ENCODE data around the gene LNPEP.

DNA sequence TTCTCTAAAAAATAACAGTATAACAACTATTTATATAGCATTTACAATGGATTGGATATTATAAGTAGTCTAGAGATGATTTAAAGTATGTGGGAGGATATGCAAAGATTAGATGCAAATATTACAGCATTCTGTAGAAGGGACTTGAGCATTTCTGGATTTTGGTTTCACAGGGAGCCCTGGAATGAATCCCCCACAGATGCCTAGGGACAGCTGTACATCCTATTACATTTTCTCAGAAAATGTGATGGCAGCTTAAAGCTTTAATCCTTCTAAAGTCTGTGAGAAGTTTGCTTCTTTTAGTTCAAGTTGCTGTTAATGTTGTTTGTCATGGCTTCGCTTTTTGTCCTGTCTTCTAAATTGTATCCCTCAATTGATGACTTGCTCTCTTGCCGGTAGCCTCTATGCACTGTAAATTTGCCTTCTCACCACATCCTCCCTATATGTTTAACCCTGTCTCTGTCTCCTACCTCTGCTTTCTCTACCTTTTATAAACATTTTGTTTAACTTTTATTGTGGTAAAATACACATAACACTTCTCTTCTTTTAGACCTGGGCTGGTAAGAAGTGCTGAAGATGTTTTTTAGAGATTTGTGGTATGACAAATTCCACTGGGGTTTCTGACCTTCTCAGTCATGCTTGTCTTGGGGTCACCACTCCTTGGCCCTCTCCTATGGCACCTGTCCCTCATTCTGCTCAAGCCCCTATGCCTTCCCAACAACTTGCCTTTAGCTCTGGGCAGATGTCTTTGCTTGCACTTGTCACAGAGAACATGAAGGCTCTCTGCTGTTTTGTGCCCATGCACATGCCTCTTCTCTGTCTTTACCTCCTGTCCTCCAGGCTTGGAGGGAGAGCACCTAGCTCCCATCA lies 37.9 kb downstream of the LNPEP start:
- TF ChIP-seq, protein P1, sequence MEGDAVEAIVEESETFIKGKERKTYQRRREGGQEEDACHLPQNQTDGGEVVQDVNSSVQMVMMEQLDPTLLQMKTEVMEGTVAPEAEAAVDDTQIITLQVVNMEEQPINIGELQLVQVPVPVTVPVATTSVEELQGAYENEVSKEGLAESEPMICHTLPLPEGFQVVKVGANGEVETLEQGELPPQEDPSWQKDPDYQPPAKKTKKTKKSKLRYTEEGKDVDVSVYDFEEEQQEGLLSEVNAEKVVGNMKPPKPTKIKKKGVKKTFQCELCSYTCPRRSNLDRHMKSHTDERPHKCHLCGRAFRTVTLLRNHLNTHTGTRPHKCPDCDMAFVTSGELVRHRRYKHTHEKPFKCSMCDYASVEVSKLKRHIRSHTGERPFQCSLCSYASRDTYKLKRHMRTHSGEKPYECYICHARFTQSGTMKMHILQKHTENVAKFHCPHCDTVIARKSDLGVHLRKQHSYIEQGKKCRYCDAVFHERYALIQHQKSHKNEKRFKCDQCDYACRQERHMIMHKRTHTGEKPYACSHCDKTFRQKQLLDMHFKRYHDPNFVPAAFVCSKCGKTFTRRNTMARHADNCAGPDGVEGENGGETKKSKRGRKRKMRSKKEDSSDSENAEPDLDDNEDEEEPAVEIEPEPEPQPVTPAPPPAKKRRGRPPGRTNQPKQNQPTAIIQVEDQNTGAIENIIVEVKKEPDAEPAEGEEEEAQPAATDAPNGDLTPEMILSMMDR (IDR thresholded peaks at IDR 0.05), result no peak
- no peak for TF ChIP-seq POLR2A (IDR thresholded peaks at IDR 0.05)
